ENCODE results near the gene PLB1.

DNA sequence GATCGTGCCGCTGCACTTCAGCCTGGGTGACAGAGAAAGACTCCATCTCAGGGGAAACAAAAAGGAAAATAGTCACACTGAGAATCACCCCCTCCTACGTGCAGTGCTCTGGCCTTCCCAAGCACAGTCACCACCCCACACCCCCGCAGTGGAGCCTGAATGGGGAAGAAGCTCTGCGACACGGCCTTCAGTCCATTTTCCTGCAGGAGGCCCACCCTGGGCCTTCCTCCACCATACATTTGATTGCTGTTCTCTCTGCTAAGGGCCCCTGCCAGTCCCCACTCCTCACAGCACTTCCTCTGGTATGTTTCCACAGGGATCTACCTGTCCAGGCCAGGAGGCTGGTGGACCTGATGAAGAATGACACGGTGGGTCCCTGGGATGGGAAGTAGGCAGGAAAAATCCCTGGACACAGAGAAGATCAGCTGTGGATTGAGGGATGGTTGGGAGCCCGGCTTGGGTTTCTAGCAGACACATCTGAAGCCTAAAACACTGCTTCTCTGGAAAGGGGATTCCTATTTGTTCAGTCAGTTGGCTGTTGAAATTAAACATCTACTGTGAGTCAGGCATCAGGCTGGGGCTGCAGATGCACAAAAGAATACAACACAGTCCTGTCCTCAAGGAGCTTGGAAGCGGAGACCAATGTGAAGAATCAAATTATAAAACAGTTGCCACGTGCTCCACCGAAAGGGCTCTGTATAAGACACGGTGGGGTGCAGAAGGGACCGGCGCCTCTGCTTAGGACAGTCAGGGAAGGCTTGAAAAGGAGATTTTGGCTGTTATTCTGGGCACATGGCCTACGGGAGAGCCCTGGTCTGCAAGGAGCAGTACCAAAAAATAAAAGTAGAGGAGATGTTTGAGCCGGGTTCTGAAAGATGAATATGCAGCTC, 82.2 kb downstream of the PLB1 start:
- TF ChIP-seq, protein P1, sequence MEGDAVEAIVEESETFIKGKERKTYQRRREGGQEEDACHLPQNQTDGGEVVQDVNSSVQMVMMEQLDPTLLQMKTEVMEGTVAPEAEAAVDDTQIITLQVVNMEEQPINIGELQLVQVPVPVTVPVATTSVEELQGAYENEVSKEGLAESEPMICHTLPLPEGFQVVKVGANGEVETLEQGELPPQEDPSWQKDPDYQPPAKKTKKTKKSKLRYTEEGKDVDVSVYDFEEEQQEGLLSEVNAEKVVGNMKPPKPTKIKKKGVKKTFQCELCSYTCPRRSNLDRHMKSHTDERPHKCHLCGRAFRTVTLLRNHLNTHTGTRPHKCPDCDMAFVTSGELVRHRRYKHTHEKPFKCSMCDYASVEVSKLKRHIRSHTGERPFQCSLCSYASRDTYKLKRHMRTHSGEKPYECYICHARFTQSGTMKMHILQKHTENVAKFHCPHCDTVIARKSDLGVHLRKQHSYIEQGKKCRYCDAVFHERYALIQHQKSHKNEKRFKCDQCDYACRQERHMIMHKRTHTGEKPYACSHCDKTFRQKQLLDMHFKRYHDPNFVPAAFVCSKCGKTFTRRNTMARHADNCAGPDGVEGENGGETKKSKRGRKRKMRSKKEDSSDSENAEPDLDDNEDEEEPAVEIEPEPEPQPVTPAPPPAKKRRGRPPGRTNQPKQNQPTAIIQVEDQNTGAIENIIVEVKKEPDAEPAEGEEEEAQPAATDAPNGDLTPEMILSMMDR (IDR thresholded peaks at IDR 0.05), result no peak
- TF ChIP-seq EP300 (IDR thresholded peaks at IDR 0.05) (no peak), POLR2A (IDR thresholded peaks at IDR 0.05) (no peak), POLR2AphosphoS5 (IDR thresholded peaks at IDR 0.05) (no peak)

Data from stomach (tissue), 4 donors.